GM18873 (cell line): Measurements from ENCODE around the gene MEX3C.

Experiments
- ATAC-seq: cut with Tn5 transposase; IDR thresholded peaks from one replicate; pipeline ENCODE4 v1.9.1; 2021; ENCODE audit warnings: mild to moderate bottlenecking, moderate library complexity, moderate number of reproducible peaks; ENCODE audit not compliant: unreplicated experiment, low FRiP score

Gene MEX3C

DNA sequence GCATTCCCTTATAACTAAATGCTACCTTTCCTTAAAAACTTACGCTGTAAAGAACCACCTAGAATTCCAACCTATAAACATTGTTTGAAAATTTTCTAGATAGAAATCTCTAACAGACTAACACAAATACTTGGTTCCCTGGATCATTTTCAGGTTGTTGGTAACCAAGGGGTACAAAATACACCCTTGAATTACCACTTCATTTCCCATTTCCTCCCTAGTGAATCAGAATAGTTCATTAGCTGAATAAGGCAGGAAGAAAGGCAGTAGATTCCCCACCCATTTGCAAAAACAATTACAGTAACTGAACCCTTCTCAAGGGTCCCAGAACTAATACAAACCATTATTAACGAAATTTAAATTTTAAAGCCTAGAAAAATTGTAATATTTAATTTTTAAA lies 5.5 kb downstream of the MEX3C start:
- ATAC-seq = no peak

DNA sequence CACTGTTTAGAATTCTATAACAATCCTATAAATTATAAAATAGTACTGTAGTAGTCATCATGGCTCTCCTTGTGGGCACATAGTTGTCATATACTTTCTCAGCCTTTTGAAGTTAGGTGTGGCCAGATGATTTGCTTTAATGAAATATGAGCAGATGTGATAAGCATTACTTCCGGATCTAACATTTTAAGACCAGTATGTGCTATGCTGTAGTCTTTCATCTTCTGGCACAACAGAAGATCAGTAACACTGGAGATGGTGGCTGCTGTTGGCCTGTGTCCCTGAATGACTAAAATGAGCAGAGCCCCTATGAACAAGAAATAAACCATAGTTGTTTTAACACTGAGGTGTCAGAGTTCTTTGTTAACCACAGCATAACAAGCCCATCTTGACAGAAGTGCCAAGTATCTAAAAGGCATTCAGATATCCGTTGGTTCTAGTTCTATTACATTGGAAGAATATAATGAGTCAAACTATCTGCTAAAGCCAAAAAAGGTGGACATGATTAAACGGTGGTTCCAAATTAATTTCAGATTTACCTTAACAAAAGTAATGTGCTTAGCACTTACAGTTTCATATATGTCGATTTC lies 6.3 kb downstream of the MEX3C start:
- ATAC-seq = no peak

DNA sequence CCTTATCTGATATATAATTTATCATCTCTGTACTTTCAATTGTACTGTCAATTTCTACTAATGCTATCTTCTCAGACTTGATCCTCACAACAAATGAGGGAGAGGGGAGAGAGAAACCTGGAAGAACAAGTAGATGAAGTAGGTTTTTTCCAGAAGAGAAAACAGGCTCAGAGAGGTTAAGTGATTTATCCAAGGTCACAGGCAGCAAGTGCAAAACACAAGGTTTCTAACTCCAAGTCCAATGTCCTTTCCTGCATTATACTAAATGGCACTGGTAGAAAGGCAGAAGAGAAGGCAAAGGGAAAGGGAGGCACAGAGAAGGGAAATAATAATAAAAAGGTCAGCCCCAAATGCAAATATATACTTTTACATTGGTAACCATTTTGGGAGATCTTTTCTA lies 7.5 kb downstream of the MEX3C start:
- ATAC-seq = no peak

DNA sequence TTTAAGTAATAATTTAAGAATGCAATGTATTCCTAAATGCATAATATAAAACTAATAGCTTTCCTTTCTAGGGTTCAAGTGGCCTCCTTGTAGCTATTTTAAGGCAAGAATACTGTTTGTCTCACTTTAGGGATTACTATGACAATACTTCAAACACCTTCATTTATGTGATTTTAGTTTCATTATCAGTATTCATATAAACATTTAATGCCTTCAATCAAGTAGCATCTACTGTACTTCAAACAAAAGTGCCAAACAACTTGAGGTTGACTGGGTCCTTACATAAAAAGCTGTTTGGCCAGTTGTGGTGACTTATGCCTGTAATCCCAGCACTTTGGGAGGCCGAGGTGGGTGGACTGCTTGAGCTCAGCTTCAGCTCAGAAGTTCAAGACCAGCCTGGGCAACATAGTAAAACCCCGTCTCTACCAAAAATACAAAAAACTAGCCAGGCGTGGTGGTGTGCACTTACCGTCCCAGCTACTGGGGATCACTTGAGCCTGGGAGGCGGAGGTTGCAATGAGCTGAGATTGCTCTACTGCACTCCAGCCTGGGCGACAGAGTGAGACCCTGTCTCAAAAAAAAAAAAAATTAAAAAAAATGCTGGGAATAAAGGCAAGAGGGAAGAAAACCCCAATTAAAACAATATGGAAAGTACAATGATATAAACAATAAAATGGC lies 9.3 kb downstream of the MEX3C start:
- ATAC-seq = no peak

DNA sequence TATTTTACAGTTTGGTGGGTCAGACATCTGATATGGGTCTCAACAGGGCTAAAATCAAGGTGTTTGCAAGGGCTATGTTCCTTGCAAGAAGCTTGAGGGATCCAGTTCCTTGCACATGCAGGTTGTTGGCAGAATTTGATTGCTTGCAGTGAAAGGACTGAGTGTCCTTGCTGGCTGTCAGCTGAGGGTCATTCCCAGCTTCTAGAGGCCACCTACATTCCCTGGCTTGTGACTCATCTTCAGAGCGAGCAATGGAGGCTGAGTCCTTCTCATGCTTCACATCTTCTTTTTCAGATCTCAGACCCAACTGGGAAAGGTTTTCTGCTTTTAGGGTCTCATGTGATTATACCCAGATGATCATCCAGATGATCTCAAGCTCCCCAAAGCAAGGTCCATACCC lies 12.4 kb downstream of the MEX3C start:
- ATAC-seq = no peak

DNA sequence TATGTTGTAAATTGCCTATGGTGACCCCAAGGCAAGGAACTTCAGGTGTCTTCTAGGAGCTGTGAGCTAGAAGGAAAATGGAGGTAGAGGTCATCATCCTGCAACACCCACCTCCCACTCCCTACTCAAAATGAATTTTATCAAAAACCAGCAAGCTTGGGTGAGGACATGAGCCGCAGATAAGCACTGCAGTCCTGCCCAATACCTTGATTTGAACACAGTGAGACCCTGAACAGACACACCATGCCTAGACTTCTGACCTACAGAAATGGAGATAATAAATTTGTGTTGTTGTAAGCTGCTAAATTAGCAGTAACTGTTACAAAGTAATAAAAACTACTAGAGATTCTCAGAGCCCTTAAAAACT lies 13.4 kb downstream of the MEX3C start:
- ATAC-seq = no peak

DNA sequence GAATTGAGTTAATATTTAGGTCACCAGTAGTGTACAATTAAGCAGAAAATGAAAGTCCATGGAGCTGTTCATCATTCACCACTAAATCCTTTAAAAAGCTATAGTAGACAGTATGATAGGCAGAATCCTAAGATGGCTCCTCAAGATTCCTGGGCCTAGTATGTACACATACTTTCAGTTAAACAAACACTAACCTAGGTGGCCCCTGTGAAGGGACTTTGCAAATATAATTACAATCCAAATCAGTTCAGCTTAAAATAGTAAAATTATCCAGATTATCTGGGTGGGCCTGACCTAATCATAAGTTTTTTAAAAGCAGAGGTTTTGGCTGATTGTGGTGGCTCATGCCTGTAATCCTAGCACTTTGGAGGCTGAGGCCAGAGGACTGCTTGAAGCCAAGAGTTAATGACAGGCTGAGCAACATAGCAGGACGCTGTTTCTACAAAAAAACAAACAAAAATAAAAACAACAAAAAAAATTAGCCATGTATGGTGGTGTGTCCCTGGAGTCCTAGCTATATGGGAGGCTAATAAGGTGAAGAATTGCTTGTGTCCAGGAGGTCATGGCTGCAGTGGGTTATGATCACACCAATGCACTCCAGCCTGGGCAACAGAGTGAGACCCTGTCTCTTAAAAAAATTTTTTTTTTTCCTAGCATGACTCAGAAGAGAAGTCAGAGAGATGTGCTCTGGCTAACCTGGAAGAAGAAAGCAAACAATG lies 13.9 kb downstream of the MEX3C start:
- ATAC-seq = no peak

DNA sequence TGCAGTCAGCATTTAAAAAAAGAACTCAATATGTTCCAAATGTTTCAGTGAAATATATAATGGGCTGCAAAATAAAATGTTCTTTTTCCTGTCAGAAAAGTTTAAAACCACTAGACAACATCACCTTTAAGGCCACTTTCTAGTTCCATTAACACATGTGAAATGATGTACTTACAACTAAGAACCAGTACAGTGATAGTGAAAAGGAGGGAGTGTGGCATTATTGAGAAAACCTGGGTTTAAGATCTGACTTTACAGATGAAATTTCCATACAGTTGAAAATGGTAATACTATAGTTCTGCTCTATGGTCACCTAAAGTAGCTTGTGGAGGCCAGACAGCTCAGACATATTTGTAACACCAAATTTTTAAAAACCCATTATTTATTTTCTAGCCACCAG lies 14.7 kb downstream of the MEX3C start:
- ATAC-seq = no peak

DNA sequence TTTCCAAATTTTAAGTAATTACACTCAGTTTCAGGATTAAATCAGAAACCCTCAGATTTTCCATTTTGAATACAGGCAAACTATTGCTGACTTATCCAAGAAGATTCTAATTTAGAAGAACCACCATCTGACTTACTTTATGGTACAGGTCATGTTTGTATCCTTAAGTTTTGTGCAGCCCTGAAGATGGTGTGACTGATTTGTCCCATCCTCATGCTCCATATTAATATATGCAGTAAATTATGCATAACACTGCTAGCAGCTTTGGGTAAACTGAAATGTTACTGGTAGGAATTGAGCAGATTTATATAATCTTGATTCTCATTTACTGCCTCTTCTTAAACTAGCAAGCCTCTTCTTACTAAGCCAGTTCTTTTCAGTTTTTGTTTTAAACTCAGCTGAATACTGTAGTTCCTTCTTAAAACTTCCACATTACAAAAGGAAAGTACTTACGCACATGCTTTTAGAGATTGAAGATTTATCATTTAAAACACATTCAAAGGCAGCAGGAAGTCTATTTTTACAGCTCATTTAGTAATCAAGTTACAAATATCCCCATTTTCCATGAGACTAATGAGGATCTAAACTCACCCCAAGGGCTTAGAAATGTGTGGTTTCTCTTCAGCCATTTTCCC lies 25.7 kb downstream of the MEX3C start:
- ATAC-seq = no peak

DNA sequence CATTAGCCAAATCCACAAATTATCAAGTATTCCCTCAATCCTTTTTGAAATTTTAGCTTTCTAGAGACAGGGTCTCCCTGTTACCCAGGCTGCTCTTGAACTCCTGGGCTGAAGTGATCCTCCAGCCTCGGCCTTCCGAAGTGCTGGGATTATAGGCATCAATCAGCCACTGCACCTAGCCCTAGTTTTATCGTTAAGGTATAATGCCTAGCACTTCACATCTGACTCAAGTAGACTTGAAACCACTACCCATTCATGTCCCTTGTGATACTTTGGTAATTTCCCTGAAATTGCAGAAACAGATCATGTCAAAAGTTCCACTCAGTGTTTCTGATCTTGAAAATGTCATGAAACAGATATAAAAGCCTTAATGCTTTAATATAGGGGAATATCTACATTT lies 26.3 kb downstream of the MEX3C start:
- no peak for ATAC-seq

DNA sequence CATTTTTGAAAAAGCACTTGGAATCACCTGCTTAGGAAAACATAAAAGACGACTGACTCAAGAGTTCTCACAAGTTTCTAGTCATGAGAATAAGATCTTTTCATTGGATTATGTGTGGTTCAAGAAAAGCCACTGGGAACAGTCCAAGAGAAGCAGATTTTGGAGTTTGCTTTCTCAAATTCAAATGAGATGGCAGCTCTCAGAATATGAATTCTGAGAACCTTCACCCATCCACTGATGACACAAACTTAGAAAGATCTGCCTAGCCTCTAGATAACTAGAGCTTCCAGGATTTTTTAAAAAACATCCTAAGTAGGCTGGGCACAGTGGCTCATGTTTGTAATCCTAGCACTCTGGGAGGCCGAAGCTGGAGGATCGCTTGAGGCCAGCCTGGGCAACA lies 26.8 kb downstream of the MEX3C start:
- no peak for ATAC-seq

DNA sequence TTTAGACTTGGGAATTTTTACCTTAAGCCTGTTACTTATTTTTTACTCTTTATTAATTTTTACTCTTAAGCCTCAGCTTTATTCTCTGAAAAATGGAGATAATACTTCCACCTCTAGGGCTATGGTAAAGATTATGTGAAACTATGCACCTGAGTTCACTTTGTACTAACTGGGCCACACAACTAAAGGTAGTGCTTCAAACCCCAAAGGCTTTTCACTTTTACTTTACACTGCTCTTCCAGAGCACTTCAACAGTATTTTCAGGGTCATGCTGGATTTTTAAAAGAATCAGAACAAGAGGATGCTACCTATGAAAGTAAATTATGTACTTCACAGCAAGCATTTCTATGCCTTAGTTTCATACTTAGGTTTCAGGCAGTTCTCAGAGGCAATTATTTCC lies 27.8 kb downstream of the MEX3C start:
- peak; percentile 44 for ATAC-seq

DNA sequence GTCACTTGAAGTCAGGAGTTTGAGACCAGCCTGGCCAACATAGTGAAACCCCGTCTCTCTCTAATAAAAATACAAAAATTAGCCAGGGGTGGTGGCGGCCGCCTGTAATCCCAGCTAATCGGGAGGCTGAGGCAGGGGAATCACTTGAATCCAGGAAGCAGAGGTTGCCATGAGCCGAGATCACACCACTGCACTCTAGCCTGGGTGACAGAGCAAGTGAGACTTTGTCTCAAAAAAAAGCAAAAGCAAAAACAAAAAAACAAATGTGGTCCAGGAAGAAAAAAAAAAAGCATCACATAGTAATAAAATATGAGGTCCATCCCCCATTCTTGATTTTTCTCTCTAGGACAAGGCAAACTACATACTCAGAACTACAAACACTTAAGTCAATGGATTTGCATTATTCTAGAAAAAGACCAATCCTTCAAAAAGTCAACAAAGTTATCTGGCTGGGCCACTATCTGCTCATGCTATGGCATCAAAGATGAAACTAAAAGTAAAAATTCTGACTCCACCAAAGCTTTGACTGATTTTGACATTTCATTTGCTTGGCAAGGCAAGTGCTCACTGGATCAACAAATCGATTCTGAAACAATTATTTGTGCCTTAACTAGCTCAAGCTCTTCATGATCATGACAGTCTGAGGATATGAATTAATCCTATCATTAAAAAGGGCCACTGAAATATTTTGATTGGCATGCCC lies 28.4 kb downstream of the MEX3C start:
- ATAC-seq = no peak

DNA sequence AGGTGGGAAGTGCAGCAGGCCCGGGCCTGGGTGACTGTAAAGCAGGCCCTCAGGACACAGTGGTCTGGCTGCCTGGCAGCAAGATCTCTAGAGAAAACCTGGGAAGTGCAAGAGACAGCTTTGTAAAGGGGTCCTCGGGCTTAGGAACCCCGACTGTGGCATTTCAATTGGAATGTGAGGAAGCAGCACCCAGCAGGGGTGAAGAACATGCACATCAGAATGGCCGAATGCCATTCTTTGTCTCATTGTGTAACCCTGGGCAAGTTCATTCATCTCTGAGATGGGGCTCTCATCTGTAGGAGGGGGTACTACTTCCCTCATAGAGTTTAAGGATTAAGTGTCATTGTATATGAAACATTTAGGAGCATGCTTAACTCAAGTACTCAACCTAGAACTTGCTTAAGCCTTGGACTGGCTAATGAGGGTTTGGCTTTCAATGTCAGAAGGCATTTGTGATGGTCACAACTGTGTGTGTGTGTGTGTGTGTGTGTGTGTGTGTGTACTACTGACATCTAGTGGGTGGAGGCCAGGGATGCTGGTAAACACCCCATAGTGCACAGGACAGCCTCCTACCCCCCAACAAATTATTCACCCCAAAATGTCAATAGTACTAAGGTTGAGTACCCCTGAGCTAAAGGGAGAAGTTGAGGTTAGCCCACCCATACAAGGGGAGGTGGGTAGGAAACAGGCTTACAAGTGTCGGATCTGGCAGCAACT lies 29.3 kb downstream of the MEX3C start:
- ATAC-seq = no peak

DNA sequence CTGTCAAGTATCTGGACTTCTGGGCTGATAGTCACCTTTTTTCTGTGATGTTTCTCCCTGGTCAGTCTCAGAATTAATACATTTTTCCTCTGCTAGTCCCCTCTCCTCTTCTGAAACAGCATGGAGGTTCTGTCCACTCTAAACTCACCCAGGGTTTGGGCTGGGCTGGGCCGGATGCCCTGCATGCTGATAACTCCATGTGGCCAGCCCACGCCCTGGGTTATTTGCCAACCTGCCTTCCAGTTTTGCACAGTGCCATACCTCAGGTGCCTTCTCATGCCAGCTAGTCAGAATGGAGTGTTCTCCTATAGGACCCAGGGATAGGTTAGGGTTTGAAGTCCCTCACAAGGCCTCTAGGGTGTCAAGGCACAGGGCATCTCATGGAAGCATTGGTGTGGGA lies 32.2 kb downstream of the MEX3C start:
- no peak for ATAC-seq

DNA sequence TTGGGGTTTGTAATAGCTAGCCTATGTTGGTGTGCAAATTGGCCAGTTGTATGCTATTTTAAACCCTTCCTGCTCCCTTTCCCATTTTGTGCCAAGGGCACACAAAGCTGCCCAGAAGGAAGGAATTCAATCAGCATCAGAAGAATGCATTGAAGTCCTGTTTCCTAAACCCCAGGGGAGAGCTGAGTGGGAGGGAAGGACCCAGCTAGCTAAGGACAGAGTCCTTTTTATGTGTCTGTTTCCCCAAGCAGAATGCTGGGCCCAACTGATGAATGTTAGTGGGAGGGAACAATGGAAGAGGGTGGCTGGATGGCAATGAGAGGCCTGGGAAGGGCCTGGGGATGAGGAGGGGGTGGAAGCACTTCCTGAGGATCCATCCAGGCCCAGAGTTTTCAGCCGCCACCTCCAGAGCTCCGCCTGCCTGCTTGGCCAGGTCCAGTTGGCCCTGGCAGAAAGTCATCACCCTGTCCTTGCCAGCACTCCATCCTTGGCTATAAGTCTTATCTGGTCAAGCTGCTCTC lies 32.7 kb downstream of the MEX3C start:
- no peak for ATAC-seq

DNA sequence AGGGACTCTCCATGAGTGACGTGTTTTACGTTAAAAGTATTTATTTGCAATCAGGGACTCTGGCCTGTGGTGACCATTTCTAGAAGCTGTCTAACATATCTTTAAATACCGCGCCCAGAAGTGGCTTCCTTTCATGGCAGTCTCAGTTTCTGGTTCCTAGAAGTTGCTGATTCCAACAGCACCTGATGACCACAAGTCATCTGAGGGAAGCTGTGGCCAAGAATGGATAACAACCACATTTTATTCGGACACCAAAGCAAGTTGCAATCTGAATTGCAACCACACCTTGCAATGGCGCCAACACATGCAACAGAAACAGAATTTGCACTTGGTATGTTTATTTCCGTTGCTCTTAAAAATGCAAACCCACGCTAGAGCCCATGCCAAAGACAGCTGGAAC lies 33.1 kb downstream of the MEX3C start:
- no peak for ATAC-seq

DNA sequence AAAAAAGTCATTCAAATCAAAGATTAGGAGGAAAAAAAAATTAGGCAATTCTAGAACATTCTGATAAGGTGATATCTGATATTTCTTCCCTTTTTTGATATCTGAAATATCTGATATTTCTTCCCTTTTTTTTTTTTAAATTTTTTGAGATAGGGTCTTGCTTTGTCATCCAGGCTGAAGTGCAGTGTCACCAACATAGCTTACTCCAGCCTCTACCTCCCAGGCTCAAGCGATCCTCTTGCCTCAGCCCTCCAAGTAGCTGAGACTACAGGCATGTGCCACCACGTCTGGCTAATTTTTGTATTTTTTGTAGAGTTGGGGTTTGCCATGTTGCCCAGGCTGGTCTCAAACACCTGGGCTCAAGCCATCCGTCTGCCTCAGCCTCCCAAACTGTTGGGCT lies 33.9 kb downstream of the MEX3C start:
- no peak for ATAC-seq

DNA sequence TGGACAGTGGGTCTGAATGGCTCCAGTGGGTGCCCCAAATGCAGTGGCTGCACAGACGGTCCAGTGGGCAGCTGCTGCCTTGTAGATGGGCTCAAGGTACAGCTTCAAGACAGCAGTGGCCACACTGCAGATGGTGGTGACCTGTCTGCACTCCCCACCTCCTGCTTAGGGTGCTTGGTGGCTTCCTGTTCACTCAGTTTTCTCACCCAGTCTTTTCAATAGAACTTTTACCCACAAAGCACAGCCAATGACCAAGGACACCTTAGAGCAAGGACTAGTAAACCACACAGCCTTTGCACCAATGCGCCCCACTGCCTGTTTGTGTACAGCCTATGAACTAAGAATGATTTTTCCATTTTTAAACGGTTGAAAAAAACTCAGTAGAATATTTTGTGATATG lies 34.9 kb downstream of the MEX3C start:
- ATAC-seq = no peak

DNA sequence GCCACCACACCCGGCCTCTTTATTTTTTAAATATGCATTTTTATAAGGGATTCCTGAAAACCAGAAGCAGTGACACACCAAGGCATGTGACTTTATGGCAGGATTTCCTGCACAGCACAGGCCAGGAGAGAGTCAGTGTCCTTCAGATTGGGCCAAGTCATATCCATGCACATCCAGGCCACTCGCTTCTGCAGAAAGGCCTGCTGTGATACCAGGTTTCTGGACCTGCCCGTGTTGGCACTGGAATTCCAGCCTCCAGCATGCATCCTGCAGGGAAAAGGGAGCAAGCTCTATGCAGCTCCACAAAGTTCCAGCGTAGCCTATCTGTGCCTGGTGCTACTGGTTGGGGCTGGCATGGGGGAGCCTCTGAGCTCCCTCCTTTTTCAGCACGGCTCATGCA lies 36.8 kb downstream of the MEX3C start:
- no peak for ATAC-seq
